OCI-LY3 (cell line): ENCODE results near the gene IL1RAPL1.

Source experiments
- EZH2phosphoT487 ChIP-seq: fragments of 200-600 bp; shearing (Covaris generic); IDR thresholded peaks from 2 replicates; pipeline ENCODE4 v1.6.1; 2018; ENCODE audit warnings: antibody characterized with exemption, mixed run types, low read depth
- TF ChIP-seq, protein P1 (sequence below): fragments of 200-600, 300-600 bp; sonication (generic); IDR thresholded peaks from 2 replicates; pipeline ENCODE4 v1.5.1; 2014; ENCODE audit warnings: antibody characterized with exemption, low read length, low read depth

DNA sequence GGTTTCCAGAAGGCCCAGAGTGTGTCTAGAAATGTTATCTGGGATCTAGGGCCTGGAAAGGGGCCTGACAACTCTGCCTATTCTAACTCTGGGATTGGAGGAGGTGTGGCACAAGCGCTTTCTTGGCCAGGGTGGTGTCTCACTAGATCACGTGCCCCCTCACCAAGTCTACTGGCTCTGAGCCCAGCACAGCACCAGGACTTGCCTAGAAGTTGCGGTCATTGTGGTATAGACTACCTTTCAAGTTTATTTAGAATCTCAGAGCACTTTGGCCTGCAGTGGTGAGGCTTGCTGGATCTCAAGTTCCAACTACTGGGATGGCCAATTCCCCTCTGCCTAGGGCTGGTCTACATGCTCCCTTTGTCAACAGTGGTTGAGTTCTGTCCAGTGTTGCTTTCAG, 1404.8 kb downstream of the IL1RAPL1 start:
- TF ChIP-seq, protein P1, sequence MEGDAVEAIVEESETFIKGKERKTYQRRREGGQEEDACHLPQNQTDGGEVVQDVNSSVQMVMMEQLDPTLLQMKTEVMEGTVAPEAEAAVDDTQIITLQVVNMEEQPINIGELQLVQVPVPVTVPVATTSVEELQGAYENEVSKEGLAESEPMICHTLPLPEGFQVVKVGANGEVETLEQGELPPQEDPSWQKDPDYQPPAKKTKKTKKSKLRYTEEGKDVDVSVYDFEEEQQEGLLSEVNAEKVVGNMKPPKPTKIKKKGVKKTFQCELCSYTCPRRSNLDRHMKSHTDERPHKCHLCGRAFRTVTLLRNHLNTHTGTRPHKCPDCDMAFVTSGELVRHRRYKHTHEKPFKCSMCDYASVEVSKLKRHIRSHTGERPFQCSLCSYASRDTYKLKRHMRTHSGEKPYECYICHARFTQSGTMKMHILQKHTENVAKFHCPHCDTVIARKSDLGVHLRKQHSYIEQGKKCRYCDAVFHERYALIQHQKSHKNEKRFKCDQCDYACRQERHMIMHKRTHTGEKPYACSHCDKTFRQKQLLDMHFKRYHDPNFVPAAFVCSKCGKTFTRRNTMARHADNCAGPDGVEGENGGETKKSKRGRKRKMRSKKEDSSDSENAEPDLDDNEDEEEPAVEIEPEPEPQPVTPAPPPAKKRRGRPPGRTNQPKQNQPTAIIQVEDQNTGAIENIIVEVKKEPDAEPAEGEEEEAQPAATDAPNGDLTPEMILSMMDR, result no peak
- no peak for TF ChIP-seq EZH2phosphoT487
